HFF-Myc (cell line): Measurements from ENCODE around the gene LRRC8C.
"Not testable (repeated sequence)": the region's sequence is repeated elsewhere in the genome, so short reads cannot be mapped to it uniquely, and the experiment has no call there.

ENCODE experiments used
- DNase-seq: peaks from one replicate; pipeline ENCODE4 v3.0.0-alpha.2; 2011; ENCODE audit warnings: low read depth; ENCODE audit errors: extremely low read depth
- H3K4me3 ChIP-seq: replicated peaks from 2 replicates; pipeline ENCODE4 v1.5.1; 2011; ENCODE audit warnings: low read depth, mild to moderate bottlenecking, control low read depth, low read length
- TF ChIP-seq, protein P1 (sequence below): IDR thresholded peaks from 2 replicates; pipeline ENCODE4 v1.5.1; 2012; ENCODE audit warnings: mild to moderate bottlenecking, low read depth, low read length, control low read depth; ENCODE audit errors: missing control alignments

Gene LRRC8C

DNA sequence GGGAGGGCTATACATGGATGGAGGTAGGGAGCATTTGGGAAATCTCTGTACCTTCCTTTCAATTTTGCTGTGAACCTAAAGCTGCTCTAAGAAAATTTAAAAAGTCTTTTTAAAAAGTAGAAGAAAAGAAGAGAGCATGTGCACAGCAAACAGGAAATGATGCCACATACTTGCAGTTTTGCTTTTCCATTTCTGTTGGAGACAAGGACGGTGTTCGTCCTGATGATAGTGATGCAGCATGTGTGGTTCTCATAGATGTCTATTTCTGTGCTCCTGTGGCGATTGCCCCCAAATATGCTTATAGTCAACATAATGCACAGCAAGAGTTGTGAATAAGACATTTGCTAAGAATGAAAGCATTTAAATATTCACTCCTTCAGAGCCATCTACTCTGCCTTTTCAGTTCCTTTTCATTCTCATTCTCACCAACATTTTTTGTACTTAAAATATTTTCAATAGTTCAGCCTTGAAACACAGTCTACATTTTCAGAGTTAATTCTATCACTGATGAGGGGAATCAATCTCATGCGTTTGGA, 66.6 kb downstream of the LRRC8C start:
- H3K4me3 ChIP-seq = no peak overlapping the region
- TF ChIP-seq, protein P1, sequence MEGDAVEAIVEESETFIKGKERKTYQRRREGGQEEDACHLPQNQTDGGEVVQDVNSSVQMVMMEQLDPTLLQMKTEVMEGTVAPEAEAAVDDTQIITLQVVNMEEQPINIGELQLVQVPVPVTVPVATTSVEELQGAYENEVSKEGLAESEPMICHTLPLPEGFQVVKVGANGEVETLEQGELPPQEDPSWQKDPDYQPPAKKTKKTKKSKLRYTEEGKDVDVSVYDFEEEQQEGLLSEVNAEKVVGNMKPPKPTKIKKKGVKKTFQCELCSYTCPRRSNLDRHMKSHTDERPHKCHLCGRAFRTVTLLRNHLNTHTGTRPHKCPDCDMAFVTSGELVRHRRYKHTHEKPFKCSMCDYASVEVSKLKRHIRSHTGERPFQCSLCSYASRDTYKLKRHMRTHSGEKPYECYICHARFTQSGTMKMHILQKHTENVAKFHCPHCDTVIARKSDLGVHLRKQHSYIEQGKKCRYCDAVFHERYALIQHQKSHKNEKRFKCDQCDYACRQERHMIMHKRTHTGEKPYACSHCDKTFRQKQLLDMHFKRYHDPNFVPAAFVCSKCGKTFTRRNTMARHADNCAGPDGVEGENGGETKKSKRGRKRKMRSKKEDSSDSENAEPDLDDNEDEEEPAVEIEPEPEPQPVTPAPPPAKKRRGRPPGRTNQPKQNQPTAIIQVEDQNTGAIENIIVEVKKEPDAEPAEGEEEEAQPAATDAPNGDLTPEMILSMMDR = no peak
- DNase-seq = no peak

DNA sequence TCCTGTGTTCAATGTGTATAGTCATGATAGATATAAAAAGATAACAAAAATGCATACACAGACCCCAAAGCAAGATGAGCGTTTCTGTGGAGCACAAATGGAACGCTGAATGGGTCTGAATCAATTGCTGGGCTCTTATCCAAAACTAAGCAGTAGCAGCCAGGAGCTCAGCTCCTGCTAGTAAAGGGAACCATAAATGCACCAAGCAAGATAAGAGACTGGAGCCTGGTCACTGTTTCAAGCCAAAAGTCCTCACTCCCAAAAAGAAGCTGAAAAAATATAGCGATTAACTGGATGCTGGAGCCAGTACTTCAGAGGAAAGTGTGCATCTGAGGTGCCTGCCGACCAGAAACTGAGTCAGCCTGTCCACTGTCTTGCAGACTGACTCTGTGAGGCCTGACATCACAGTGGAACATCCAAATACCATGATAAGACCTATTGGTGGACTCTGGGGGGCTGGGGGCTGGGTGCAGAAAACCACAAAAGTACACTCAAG, 68.9 kb downstream of the LRRC8C start:
- TF ChIP-seq, protein P1 = no peak
- no peak overlapping the region for H3K4me3 ChIP-seq
- DNase-seq = no peak

DNA sequence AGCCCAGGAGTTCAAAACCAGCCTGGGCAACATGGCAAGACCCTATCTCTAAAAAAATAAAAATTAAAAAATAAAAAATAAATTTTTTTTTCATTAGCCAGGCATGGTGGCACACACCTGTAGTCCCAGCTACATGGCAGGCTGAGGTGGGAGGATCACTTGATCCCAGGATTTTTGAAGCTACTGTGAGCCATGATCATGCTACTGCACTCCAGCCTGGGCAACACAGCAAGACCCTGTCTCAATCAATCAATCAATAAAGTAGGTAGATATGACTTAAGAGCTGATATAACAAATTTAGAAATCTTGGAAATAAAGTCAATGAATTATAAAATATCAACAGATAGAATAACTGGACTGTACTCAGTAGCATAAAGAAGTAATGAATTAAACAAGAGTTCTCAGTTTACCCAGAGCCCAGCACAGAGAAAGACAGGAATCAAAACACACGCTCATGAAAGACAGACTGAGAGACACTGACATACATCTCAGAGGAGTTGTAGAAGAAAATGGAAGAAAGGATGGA, 69.7 kb downstream of the LRRC8C start:
- no peak overlapping the region for H3K4me3 ChIP-seq
- TF ChIP-seq, protein P1 = no peak
- no peak for DNase-seq

DNA sequence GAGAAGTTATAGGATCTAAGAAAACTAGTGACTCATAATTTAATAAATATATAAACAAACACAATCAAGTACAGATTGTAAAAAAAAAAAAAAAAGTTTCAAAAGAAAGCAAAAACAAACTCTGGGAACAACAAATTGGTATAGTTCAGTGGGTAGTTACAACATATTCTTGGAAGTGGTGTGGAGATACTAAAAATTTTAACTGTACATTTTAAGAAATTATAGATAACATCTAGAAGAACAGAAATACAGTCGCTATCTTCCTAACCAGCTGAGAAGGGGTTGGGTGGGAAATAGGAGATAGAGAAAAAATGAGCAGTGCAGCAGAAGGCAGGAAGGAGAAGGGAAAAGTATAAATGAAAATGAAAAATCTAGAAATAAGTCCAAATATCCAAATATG, 70.5 kb downstream of the LRRC8C start:
- TF ChIP-seq, protein P1 = no peak
- no peak for DNase-seq
- H3K4me3 ChIP-seq = no peak overlapping the region

DNA sequence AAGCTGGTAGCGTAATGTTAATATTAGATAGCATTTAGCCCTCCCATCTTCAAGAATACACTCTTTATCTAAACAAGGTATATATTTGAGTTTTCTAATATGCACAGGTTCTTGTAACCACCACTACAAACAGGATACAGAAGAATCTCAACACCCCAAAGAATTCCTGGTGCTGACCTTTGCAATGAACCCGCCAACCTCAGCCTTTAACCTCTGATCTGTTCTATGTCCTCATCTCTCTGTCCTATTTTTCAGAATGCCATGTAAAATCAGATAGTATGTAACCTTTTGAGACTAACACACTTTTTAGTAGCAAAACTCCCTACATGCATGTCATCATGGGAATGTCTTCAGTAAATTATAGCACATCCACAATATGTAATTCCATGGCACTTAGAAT, 71.1 kb downstream of the LRRC8C start:
- no peak overlapping the region for H3K4me3 ChIP-seq
- DNase-seq = no peak
- TF ChIP-seq, protein P1 = no peak

DNA sequence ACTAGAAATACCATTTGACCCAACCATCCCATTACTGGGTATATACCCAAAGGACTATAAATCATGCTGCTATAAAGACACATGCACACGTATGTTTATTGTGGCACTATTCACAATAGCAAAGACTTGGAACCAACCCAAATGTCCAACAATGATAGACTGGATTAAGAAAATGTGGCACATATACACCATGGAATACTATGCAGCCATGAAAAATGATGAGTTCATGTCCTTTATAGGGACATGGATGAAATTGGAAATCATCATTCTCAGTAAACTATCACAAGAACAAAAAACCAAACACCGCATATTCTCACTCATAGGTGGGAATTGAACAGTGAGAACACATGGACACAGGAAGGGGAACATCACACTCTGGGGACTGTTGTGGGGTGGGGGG, 72.0 kb downstream of the LRRC8C start:
- not testable (repeated sequence) for DNase-seq, H3K4me3 ChIP-seq

DNA sequence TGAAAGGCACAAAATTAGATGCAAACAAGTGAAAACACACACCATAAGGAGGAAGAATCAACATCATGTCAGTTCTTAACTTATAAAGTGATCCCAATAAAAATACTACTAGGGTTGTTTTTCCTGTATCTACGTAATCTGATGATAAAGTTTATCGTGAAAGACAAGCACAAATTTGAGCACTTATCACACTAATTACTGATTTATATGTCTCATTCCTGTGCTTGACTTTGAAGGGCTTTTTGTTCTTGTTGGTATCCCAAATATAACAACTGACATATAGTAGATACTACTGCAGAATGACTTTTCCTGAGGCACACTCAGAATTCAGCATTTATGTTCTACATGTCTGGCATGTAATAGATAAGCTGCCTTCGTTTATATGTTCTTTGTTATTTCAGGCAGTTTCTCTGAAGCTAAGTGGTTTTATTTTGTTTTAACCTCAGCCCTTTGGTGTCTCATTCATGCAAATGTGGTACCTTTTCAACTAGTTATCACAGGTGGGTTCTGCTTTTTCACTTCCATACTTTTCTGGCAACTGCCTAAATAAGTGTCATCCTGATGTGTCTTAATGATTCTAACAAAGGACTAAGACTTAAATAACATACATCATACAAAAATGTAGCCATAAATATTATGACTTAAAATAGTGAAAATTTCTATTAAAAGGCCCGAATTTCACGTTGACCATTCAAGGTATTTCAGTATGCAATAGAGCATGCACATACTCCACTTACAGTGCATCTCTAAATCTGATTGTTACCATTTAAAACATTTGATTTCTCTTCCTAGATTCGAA, 73.2 kb downstream of the LRRC8C start:
- DNase-seq = no peak
- H3K4me3 ChIP-seq = no peak overlapping the region
- TF ChIP-seq, protein P1 = no peak
